ENCODE data around the gene SOX6. TPM values are rescaled to one million over a fixed set of nuclear protein-coding genes. Genes with fewer than 3 reads are reported as not detected.

SOX6 gene
- total and polyA plus RNA-seq, 2 experiments from 2014 or later = 0.03 to 0.66 TPM

DNA sequence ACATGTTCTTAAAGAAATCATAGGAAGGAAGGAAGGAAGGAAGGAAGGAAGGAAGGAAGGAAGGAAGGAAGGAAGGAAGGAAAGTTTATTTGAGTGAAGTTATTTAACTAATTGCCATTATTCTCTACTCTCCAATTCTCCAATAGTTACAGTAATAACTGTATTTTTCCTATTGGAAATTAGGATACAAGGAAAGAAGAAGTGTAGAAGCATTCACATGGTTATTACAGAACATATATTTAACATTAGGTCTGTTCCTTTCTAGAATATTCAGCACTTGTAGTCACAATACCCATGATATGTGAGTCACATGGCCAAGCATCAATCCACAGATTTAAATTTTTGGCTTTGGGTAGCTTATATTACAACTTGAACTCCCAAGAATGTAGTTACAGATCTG, 230.6 kb downstream of the SOX6 start (continued):
- TF ChIP-seq, protein P1, sequence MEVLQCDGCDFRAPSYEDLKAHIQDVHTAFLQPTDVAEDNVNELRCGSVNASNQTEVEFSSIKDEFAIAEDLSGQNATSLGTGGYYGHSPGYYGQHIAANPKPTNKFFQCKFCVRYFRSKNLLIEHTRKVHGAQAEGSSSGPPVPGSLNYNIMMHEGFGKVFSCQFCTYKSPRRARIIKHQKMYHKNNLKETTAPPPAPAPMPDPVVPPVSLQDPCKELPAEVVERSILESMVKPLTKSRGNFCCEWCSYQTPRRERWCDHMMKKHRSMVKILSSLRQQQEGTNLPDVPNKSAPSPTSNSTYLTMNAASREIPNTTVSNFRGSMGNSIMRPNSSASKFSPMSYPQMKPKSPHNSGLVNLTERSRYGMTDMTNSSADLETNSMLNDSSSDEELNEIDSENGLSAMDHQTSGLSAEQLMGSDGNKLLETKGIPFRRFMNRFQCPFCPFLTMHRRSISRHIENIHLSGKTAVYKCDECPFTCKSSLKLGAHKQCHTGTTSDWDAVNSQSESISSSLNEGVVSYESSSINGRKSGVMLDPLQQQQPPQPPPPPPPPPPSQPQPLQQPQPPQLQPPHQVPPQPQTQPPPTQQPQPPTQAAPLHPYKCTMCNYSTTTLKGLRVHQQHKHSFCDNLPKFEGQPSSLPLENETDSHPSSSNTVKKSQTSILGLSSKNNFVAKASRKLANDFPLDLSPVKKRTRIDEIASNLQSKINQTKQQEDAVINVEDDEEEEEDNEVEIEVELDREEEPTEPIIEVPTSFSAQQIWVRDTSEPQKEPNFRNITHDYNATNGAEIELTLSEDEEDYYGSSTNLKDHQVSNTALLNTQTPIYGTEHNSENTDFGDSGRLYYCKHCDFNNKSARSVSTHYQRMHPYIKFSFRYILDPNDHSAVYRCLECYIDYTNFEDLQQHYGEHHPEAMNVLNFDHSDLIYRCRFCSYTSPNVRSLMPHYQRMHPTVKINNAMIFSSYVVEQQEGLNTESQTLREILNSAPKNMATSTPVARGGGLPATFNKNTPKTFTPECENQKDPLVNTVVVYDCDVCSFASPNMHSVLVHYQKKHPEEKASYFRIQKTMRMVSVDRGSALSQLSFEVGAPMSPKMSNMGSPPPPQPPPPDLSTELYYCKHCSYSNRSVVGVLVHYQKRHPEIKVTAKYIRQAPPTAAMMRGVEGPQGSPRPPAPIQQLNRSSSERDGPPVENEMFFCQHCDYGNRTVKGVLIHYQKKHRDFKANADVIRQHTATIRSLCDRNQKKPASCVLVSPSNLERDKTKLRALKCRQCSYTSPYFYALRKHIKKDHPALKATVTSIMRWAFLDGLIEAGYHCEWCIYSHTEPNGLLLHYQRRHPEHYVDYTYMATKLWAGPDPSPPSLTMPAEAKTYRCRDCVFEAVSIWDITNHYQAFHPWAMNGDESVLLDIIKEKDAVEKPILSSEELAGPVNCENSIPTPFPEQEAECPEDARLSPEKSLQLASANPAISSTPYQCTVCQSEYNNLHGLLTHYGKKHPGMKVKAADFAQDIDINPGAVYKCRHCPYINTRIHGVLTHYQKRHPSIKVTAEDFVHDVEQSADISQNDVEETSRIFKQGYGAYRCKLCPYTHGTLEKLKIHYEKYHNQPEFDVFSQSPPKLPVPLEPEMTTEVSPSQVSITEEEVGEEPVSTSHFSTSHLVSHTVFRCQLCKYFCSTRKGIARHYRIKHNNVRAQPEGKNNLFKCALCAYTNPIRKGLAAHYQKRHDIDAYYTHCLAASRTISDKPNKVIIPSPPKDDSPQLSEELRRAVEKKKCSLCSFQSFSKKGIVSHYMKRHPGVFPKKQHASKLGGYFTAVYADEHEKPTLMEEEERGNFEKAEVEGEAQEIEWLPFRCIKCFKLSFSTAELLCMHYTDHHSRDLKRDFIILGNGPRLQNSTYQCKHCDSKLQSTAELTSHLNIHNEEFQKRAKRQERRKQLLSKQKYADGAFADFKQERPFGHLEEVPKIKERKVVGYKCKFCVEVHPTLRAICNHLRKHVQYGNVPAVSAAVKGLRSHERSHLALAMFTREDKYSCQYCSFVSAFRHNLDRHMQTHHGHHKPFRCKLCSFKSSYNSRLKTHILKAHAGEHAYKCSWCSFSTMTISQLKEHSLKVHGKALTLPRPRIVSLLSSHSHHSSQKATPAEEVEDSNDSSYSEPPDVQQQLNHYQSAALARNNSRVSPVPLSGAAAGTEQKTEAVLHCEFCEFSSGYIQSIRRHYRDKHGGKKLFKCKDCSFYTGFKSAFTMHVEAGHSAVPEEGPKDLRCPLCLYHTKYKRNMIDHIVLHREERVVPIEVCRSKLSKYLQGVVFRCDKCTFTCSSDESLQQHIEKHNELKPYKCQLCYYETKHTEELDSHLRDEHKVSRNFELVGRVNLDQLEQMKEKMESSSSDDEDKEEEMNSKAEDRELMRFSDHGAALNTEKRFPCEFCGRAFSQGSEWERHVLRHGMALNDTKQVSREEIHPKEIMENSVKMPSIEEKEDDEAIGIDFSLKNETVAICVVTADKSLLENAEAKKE (CRISPR knock-in tag; IDR thresholded peaks at IDR 0.05) = no peak

GRCh38 chr11:16124390-16124789, 232.0 kb downstream of the SOX6 start:
- Histone ChIP-seq H3K27ac (ENCODE audit: low read depth) (no peak overlapping the region), H3K79me2 (replicated peaks; ENCODE audit: insufficient read depth) (no peaks in the 10 kb centered on the region), H3K9me2 (ENCODE audit: insufficient read depth) (no peaks in the 10 kb centered on the region), H3K36me3 (ENCODE audit: insufficient read depth) (no peaks in the 10 kb centered on the region), H3K4me2 (no peak overlapping the region), H3K4me1 (ENCODE audit: insufficient read depth) (no peaks in the 10 kb centered on the region; the same call in 1 of the 2 replicates), H3K27me3 (ENCODE audit: insufficient read depth) (no peaks in the 10 kb centered on the region), H3K4me3 (no peak overlapping the region), H2AFZ (no peak overlapping the region), H3F3A (replicated peaks; ENCODE audit: low read depth) (no peaks in the 10 kb centered on the region), H4K20me1 (replicated peaks; ENCODE audit: insufficient read depth) (no peaks in the 10 kb centered on the region)
- H3K36me3 Mint-ChIP-seq (ENCODE audit: low read depth) = no peaks in the 10 kb centered on the region
- no peak overlapping the region for H3K4me3 Mint-ChIP-seq
- peaks cover 6% of the 10 kb centered on the region; the same call in 2 of the 3 replicates for H3K4me1 Mint-ChIP-seq
- H3K27me3 Mint-ChIP-seq (ENCODE audit: insufficient read depth, low read depth, poor library complexity) = no peaks in the 10 kb centered on the region
- ATAC-seq (no peak), DNase-seq (ENCODE audit: low spot score) (no peak)
- H3K27ac Mint-ChIP-seq = no peak overlapping the region
- H3K9me3 Mint-ChIP-seq = no peaks in the 10 kb centered on the region
- TF ChIP-seq, protein P2, sequence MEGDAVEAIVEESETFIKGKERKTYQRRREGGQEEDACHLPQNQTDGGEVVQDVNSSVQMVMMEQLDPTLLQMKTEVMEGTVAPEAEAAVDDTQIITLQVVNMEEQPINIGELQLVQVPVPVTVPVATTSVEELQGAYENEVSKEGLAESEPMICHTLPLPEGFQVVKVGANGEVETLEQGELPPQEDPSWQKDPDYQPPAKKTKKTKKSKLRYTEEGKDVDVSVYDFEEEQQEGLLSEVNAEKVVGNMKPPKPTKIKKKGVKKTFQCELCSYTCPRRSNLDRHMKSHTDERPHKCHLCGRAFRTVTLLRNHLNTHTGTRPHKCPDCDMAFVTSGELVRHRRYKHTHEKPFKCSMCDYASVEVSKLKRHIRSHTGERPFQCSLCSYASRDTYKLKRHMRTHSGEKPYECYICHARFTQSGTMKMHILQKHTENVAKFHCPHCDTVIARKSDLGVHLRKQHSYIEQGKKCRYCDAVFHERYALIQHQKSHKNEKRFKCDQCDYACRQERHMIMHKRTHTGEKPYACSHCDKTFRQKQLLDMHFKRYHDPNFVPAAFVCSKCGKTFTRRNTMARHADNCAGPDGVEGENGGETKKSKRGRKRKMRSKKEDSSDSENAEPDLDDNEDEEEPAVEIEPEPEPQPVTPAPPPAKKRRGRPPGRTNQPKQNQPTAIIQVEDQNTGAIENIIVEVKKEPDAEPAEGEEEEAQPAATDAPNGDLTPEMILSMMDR (conservative IDR thresholded peaks at IDR 0.05; ENCODE audit: low read depth in 2 of 2) = no peak
- TF ChIP-seq, protein P1 (CRISPR knock-in tag; IDR thresholded peaks at IDR 0.05) = no peak
- TF ChIP-seq JUNB (IDR thresholded peaks at IDR 0.05; ENCODE audit: unreplicated experiment) (no peak), STAT1 (IDR thresholded peaks at IDR 0.05; ENCODE audit: unreplicated experiment) (no peak), POLR2AphosphoS5 (IDR thresholded peaks at IDR 0.05; ENCODE audit: low read depth) (no peak), EZH2 (IDR thresholded peaks at IDR 0.05; ENCODE audit: low read depth, unreplicated experiment) (no peak)

Measured in GM23338 (cell line).